HL-60 (cell line): ENCODE results near the gene SCNN1G.
"Not testable (repeated sequence)": the region's sequence is repeated elsewhere in the genome, so short reads cannot be mapped to it uniquely, and the experiment has no call there.

Experiments used
- DNase-seq, 2 experiments: peaks; one replicate each; pipeline ENCODE4 v3.0.0-alpha.2; 2010 to 2020; ENCODE audit warnings: low read depth in 1 of 2, low spot score in 1 of 2
- H3K27ac ChIP-seq: fragments of 250-450 bp; sonication (Bioruptor Pico); replicated peaks from 2 replicates; pipeline ENCODE4 v1.5.1; 2020; ENCODE audit warnings: mild to moderate bottlenecking, moderate library complexity
- H3K27me3 ChIP-seq: fragments of 250-450 bp; sonication (Bioruptor Pico); 2 replicates; pipeline ENCODE4 v1.5.1; 2021; ENCODE audit warnings: mild to moderate bottlenecking, moderate library complexity; ENCODE audit not compliant: insufficient read depth, poor library complexity, severe bottlenecking
- H3K4me3 ChIP-seq: replicated peaks from 2 replicates; pipeline ENCODE4 v1.5.1; 2011; ENCODE audit warnings: mild to moderate bottlenecking, control low read depth, low read length; ENCODE audit not compliant: insufficient read depth
- CTCF ChIP-seq: IDR thresholded peaks from one replicate; pipeline ENCODE4 v1.5.1; 2011; ENCODE audit warnings: low read length, control low read depth, inconsistent platforms; ENCODE audit not compliant: insufficient read depth
- GABPA ChIP-seq: IDR thresholded peaks from 2 replicates; pipeline ENCODE4 v1.6.1; 2012; ENCODE audit warnings: low read depth
- POLR2AphosphoS5 ChIP-seq: IDR thresholded peaks from 2 replicates; pipeline ENCODE4 v1.6.1; 2012; ENCODE audit warnings: low read depth
- REST ChIP-seq: IDR thresholded peaks from 2 replicates; pipeline ENCODE4 v1.6.1; 2012; ENCODE audit warnings: low read depth; ENCODE audit not compliant: insufficient replicate concordance
- SPI1 ChIP-seq: IDR thresholded peaks from 2 replicates; pipeline ENCODE4 v1.6.1; 2012; ENCODE audit warnings: low read depth, mild to moderate bottlenecking, borderline replicate concordance

SCNN1G gene

GRCh38 chr16:23252310-23252709 is 69.8 kb downstream of the SCNN1G start:
- TF ChIP-seq GABPA = no peak
- TF ChIP-seq POLR2AphosphoS5 = no peak
- TF ChIP-seq SPI1 = no peak
- no peak for TF ChIP-seq CTCF
- no peak for DNase-seq

GRCh38 chr16:23253650-23254049 is 71.1 kb downstream of the SCNN1G start:
- H3K27ac ChIP-seq, H3K27me3 ChIP-seq, H3K4me3 ChIP-seq: not testable (repeated sequence)

More at GRCh38 chr16:23252310-23252709, 69.8 kb downstream of the SCNN1G start:
- Histone ChIP-seq H3K27ac (no peak overlapping the region), H3K4me3 (no peak overlapping the region), H3K27me3 (no peaks in the 10 kb centered on the region)

GRCh38 chr16:23254338-23254737 is 71.8 kb downstream of the SCNN1G start:
- no peak for DNase-seq
- no peaks in the 10 kb centered on the region for H3K27me3 ChIP-seq
- no peak overlapping the region for H3K4me3 ChIP-seq
- H3K27ac ChIP-seq = no peak overlapping the region
- TF ChIP-seq CTCF = no peak
- no peak for TF ChIP-seq SPI1
- no peak for TF ChIP-seq REST
- no peak for TF ChIP-seq POLR2AphosphoS5
- TF ChIP-seq GABPA = no peak

More at GRCh38 chr16:23253650-23254049, 71.1 kb downstream of the SCNN1G start:
- DNase-seq = not testable (repeated sequence)

GRCh38 chr16:23255000-23255399 is 72.5 kb downstream of the SCNN1G start:
- DNase-seq = no peak
- H3K27me3 ChIP-seq = no peaks in the 10 kb centered on the region
- H3K27ac ChIP-seq = no peak overlapping the region
- no peak overlapping the region for H3K4me3 ChIP-seq
- TF ChIP-seq SPI1 (no peak), CTCF (no peak), GABPA (no peak), POLR2AphosphoS5 (no peak), REST (no peak)
